Calu3 (cell line): ENCODE data around the gene CBFA2T2. TPM values are rescaled to one million over a fixed set of nuclear protein-coding genes. Genes with fewer than 3 reads are reported as not detected.

ENCODE experiments used
- BruUV-seq: library from RNA; stranded (reverse); fragments of 400-500 nt; replicated peaks from 2 replicates; lab custom pipeline; 2021; lab: Mats Ljungman, UMichigan
- CTCF ChIA-PET: fragments of 300-600 bp; sonication (Branson Sonifier 250); formaldehyde crosslinking; loops from one replicate; lab custom pipeline; 2022; ENCODE audit warnings: antibody characterized with exemption; lab: Charles Lee
- DNase-seq: peaks from one replicate; pipeline ENCODE4 v3.0.0; 2022
- H3K27ac Mint-ChIP-seq: one replicate; pipeline ENCODE4 v1.8.0; 2022; ENCODE audit warnings: mixed read lengths; ENCODE audit not compliant: unreplicated experiment
- H3K27me3 Mint-ChIP-seq: one replicate; pipeline ENCODE4 v1.8.0; 2022; ENCODE audit warnings: mixed read lengths; ENCODE audit not compliant: unreplicated experiment
- H3K36me3 Mint-ChIP-seq: one replicate; pipeline ENCODE4 v1.8.0; 2022; ENCODE audit warnings: mild to moderate bottlenecking, moderate library complexity, mixed read lengths; ENCODE audit not compliant: insufficient read depth, unreplicated experiment
- H3K4me1 Mint-ChIP-seq: one replicate; pipeline ENCODE4 v1.8.0; 2022; ENCODE audit warnings: mild to moderate bottlenecking, low read depth, mixed read lengths; ENCODE audit not compliant: unreplicated experiment
- H3K4me3 Mint-ChIP-seq: one replicate; pipeline ENCODE4 v1.8.0; 2022; ENCODE audit warnings: mild to moderate bottlenecking, low read depth, moderate library complexity, mixed read lengths; ENCODE audit not compliant: unreplicated experiment
- H3K9me3 Mint-ChIP-seq: one replicate; pipeline ENCODE4 v1.8.0; 2022; ENCODE audit warnings: low read depth, mixed read lengths; ENCODE audit not compliant: unreplicated experiment
- CTCF ChIP-seq: fragments of 200-600 bp; IDR thresholded peaks from one replicate; pipeline ENCODE4 v1.8.0; 2022; ENCODE audit warnings: antibody characterized with exemption; ENCODE audit not compliant: unreplicated experiment
- intact Hi-C: fragments of 100-400 bp; cut with micrococcal nuclease; formaldehyde crosslinking; loops from one replicate; pipeline ENCODE4 v1.10.0; 2022; ENCODE audit not compliant: unreplicated experiment
- total RNA-seq: library from RNA; stranded (reverse); gene quantifications from 2 replicates; pipeline ENCODE4 v1.2.3, GENCODE V29; 2022

CBFA2T2 gene
- total RNA-seq, 1 experiment from 2014 or later, result 20.5 TPM

- DNase-seq, result no peak
- BruUV-seq, result TSS peak; percentile 15
- CTCF ChIA-PET, result interaction anchor here (0.6 kb wide), 1 partner anchor 266 kb away, joined by 3 read pairs; no protein-coding TSS in a partner anchor
- Mint-ChIP-seq H3K27ac (no peak overlapping the region), H3K27me3 (no peaks in the 10 kb centered on the region), H3K4me3 (no peak overlapping the region), H3K9me3 (no peaks in the 10 kb centered on the region), H3K36me3 (peaks cover 59% of the 10 kb centered on the region), H3K4me1 (peaks cover 21% of the 10 kb centered on the region)
- intact Hi-C loops, result no loop called here
- no peak for TF ChIP-seq CTCF
Measured at GRCh38 chr20:33671573-33672288, 181.8 kb downstream of the CBFA2T2 start.

DNA sequence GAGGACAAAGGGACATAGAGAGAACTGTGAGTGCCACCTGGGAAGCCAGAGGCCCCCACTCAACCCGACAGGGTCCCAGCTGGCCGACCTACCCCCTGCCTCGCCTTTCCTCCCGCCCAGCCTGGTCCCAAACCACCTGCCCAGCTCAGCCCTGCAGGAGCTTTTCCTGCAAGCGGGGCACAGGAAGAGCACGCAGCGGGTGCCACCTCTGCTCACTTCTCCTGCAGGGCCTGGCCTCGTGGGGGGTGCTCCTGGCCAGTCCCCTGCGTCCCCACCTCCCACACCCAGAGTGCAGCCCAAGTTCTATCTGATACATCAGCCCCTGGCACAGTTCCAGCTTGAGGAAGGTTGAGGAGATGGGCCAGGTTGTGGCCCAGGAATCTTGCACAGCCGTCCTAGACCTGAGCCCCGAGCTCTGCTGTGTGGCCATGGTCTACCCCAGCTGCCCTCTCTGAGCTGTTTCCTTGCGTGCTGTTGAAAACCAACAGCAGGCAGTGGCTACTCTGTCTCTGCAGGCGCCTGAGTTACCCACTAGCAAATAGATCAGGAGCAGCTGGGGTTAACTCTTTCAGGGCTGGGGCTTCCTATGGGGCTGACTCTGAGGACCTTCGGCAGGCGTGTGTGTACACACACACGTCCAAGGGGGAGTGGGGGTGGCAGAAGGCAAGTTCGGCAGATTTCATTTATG lies 182.7 kb downstream of the CBFA2T2 start:
- Mint-ChIP-seq H3K4me3 (peak overlapping the region; percentile 94), H3K4me1 (peaks cover 18% of the 10 kb centered on the region), H3K36me3 (peaks cover 58% of the 10 kb centered on the region), H3K27ac (peak overlapping the region; percentile 68), H3K27me3 (no peaks in the 10 kb centered on the region), H3K9me3 (no peaks in the 10 kb centered on the region)
- intact Hi-C loops, result no loop called here
- TF ChIP-seq CTCF, result no peak
- DNase-seq, result no peak
- CTCF ChIA-PET, result interaction anchor here (0.7 to 1.6 kb wide), 2 partner anchors 9 to 131 kb away, joined by 3 to 5 read pairs; no protein-coding TSS in a partner anchor
- BruUV-seq, result no TSS peak

GRCh38 chr20:33673114-33673409 lies 183.2 kb downstream of the CBFA2T2 start:
- Mint-ChIP-seq H3K4me3 (peak overlapping the region; percentile 94), H3K4me1 (peaks cover 18% of the 10 kb centered on the region), H3K9me3 (no peaks in the 10 kb centered on the region), H3K36me3 (peaks cover 55% of the 10 kb centered on the region), H3K27me3 (no peaks in the 10 kb centered on the region), H3K27ac (peak overlapping the region; percentile 68)
- intact Hi-C loops, result no loop called here
- no peak for TF ChIP-seq CTCF
- BruUV-seq, result no TSS peak
- CTCF ChIA-PET, result interaction anchor here (0.7 to 1.6 kb wide), 2 partner anchors 9 to 131 kb away, joined by 3 to 5 read pairs; no protein-coding TSS in a partner anchor
- no peak for DNase-seq

GRCh38 chr20:33673410-33674293 lies 183.8 kb downstream of the CBFA2T2 start:
- CTCF ChIA-PET, result interaction anchor here (0.7 to 1.6 kb wide), 2 partner anchors 10 to 130 kb away, joined by 3 to 5 read pairs; no protein-coding TSS in a partner anchor
- intact Hi-C loops, result no loop called here
- Mint-ChIP-seq H3K4me3 (peak overlapping the region; percentile 94), H3K36me3 (peaks cover 51% of the 10 kb centered on the region), H3K27ac (peak overlapping the region; percentile 68), H3K9me3 (no peaks in the 10 kb centered on the region), H3K4me1 (peaks cover 18% of the 10 kb centered on the region), H3K27me3 (no peaks in the 10 kb centered on the region)
- no peak for TF ChIP-seq CTCF
- DNase-seq, result no peak
- BruUV-seq, result TSS peak; percentile 4
